ENCODE results near the gene IQGAP3.
"Not testable (repeated sequence)": the region's sequence is repeated elsewhere in the genome, so short reads cannot be mapped to it uniquely, and the experiment has no call there.

Gene IQGAP3

DNA sequence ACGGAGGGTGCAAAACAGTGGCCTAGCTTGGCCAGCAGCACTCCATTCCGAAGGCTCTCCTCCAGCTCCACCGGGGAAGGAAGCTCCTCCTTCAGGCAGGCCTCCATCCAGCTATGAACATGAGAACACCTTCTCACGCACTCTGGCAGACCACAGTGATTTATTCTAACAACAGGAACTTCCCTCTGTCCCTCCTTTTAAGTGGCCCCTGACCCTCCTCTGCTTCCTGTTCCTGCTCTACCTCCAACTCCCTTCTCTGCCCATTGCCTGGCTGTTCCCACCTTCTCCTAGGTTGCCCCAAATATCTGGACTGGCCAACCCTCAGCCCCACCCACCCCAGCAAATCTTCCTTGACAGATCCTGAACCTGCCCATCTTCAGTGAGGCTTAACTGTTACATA lies 5.9 kb downstream of the IQGAP3 start:
- DNase-seq (ENCODE audit: low spot score), result no peak

- no peak for DNase-seq (ENCODE audit: low spot score)
These were observed 6.8 kb downstream of the IQGAP3 start for GRCh38 chr1:156565519-156565918.

DNA sequence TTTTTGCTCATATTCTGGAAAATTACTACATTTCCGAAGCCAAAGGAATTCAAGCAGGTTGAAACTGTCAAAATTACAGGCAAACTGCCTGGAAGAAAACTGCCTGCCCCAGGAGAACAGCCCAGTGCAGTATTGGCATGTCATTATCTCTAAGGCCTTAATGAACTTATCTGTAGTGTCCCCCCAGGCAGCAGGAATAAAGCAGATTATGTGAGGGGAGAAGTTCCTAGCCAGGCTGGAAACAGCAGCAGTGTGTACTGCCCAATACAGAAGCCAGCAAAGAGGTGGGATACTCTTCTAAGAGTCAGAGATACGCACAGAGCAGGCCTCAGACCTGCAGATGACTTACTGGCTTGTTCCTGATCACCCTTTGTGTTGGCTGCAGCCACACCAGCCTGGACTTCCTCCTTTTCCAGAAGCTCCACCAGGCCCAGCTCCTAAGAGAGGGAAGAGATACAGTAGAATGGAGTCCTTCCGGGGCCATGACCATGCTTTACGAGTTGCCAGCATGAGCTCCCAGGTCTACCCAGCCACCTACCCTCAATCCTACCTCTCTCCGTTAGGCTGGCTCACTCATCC lies 11.7 kb downstream of the IQGAP3 start:
- DNase-seq (ENCODE audit: low spot score), result no peak

GRCh38 chr1:156559797-156560385 lies 12.5 kb downstream of the IQGAP3 start:
- no peak for DNase-seq (ENCODE audit: low spot score)

DNA sequence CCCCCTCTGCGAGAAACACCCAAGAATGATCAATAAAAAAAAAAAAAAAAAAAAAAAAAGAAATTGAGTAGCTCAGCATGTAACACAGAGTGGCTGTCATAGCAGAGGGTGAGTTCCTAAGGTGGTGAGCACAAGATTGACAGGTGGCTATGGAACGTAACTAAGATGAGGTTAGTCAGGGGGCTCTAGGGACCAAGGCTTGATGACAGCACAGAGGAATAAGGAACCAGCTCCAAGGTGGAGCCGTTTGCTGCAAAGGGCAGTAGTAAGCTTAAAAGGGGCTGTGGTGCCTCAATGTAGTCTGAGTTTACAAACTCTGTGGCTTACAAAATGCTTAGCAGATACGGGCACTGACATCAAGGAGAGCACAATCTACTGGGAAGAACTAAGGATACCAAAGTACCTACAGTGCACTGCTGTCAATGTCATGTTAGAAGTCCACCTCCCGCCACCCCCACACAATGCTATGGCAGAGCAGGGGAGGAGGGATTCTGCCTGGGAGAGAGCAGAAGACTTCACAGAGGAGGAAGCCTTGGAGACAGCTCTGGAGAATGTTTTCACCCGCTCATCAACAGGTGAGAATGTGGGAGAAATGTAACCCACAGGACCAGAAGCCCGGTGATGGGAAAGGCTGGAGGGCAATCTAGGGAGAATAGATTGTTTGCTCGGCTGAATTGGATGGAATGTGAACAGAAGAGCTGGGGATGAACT lies 13.1 kb downstream of the IQGAP3 start:
- no peak for DNase-seq (ENCODE audit: low spot score)

- DNase-seq (ENCODE audit: low spot score), result no peak
These were observed 16.0 kb downstream of the IQGAP3 start for GRCh38 chr1:156556354-156556753.

DNA sequence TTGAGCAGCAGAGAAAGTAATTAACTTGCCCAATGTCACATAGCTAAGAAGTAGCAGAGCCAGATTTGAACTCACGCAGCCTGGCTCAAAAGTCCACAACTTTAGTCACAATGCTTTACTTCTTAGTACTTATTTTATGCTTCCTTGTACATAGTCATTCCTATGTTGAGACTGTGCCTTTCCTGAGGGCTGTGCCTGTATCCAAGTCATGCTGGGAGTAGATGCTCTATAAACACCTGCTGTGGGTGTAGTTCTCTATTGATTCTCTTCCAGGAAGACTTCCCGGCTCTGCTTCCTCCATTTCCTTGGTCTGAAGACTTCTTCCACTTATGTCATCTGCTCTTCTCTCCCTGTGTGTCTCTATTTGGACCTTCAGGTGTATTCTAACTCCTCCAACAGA lies 16.6 kb downstream of the IQGAP3 start:
- DNase-seq (ENCODE audit: low spot score), result no peak

- no peak for DNase-seq (ENCODE audit: low spot score)
These were observed 17.4 kb downstream of the IQGAP3 start for GRCh38 chr1:156554971-156555370.

DNA sequence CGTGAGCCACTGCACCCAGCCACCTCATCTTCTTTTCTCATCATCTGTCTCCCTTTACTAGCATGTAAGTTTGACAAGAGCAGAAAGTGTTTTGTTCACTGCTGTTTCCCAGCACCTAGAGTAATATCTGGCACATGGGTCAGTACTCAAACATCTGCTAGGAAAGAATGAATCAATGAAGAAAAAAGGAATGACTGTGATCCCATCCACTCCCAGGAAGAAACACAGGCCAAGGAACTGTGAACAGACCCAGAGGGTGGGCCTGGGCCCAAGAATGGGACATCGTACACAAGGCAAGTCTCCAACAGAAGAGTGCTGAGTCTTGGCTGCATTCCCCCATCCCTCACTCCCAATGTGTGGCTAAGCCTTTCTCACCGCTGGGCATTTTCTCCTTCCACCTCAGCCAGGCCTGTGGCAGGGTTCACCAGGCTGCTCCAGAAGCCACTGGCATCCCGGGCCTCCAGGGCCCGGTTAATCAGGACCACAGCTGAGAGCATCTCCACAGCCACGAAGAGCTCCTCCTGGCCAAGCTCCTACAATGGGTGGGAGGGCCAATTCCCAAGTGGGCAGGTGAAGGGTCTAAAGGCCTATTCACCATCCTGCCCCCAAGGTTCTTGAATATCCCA lies 18.4 kb downstream of the IQGAP3 start:
- DNase-seq (ENCODE audit: low spot score), result no peak

GRCh38 chr1:156552937-156553336 lies 19.4 kb downstream of the IQGAP3 start:
- DNase-seq (ENCODE audit: low spot score), result not testable (repeated sequence)

DNA sequence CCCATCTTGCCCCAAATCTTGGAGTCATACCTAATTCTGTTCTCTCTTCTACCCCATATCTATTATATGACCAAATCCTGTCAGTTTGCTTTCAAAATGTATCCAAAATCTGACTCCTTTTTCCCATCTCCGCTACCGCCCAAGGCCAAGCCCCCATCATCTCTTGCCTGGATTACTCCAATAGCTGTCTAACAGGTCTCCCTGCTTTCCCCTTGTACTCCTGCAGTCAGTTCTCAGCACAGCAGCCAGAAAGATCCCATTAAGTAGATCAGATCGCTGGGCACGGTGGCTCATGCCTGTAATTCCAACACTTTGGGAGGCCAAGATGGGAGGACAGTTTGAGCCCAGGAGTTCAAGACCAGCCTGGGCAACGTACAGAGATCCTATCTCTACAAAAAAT lies 19.8 kb downstream of the IQGAP3 start:
- DNase-seq (ENCODE audit: low spot score), result no peak

GRCh38 chr1:156551869-156552268 lies 20.5 kb downstream of the IQGAP3 start:
- DNase-seq (ENCODE audit: low spot score), result no peak

- DNase-seq (ENCODE audit: low spot score), result no peak
These were observed 21.2 kb downstream of the IQGAP3 start for GRCh38 chr1:156551066-156551643.

- DNase-seq (ENCODE audit: low spot score), result no peak
These were observed 22.0 kb downstream of the IQGAP3 start for GRCh38 chr1:156550346-156550745.

DNA sequence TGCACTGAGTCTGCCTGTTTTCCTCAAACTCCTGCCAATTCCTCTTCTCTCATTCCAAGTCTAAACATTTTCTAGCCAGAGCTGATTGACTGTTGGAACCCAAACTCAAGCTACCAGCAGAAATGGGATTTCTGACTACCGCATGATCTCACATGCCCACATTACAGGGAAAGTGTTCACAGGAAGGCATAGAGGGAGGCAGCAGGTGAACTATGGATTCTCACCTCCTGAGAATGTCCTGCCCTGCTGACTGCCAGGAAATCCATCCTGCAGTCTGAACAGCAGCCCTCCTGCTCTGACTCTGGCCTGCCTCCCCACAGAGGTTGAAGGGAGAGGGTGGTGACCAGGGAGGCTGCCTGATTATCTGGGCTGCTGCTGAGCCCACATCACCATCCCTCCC lies 22.5 kb downstream of the IQGAP3 start:
- no peak for DNase-seq (ENCODE audit: low spot score)

DNA sequence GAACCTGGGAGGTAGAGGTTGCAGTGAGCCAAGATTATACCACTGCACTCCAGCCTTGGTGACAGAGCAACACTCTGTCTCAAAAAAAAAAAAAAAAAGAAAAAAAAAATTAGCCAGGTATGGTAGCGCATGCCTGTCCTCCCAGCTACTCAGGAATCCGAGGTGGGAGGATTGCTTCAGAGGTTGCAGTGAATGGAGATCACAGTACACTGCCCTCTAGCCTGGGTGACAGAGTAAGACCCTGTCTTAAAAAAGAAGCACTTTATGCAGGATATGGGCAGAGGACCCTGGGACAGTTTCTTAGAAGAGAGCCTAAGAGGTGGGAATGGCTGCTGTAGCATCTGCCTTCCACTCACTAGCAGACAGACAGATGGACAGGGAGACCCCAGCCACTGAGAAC lies 23.0 kb downstream of the IQGAP3 start:
- DNase-seq (ENCODE audit: low spot score), result no peak

- no peak for DNase-seq (ENCODE audit: low spot score)
These were observed 24.4 kb downstream of the IQGAP3 start for GRCh38 chr1:156547982-156548381.

GRCh38 chr1:156547434-156547833 lies 24.9 kb downstream of the IQGAP3 start:
- no peak for DNase-seq (ENCODE audit: low spot score)

DNA sequence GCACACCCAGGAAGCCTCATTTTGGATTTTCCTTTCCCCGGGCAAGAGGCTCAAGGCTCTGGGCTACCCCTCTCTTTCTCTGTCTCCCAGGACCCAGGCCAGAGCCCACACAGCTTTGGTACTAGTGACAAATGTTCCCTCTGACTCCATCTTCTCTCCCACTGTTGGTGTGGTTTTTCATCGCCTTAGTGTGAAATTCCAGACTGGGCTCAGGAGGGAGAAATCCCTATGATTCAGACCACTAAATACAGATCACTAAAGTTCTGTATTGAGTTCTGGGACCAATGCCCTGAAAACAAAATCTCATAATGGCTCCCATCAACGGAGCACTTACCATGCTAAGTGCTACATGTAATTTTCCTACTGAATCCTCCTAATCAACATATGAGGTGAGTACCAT lies 26.1 kb downstream of the IQGAP3 start:
- no peak for DNase-seq (ENCODE audit: low spot score)

- DNase-seq (ENCODE audit: low spot score), result no peak
These were observed 27.7 kb downstream of the IQGAP3 start for GRCh38 chr1:156544592-156545102.

GRCh38 chr1:156543066-156543465 lies 29.3 kb downstream of the IQGAP3 start:
- DNase-seq (ENCODE audit: low spot score), result no peak

DNA sequence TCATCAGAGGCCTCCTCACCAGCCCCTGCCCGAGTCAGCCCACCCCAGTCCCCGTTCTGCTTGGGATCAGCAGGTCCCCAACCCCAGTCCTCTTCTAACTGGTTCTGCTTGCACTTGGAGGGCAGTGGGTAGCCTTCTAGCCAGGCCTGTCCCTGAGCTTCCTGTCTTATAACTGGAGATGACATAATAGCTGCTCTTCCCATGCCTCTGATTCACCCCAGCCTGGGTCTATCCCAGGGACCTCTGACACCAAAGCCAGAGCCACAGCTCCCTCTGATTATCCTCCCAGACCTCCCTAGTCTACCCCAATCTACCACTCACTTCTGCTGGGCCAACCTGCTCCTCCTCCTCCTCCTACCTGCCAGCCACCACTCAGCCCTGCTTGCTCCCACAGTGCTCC lies 31.4 kb downstream of the IQGAP3 start:
- no peak for DNase-seq (ENCODE audit: low spot score)

Data from ecto neural progenitor cell (in vitro differentiated cells).